NCI-H1694 (cell line): Measurements from ENCODE around the gene SPSB4.

Experiments
- DNase-seq: peaks from one replicate; lab custom pipeline; 2025; lab: John Stamatoyannopoulos, UW

Gene SPSB4

DNA sequence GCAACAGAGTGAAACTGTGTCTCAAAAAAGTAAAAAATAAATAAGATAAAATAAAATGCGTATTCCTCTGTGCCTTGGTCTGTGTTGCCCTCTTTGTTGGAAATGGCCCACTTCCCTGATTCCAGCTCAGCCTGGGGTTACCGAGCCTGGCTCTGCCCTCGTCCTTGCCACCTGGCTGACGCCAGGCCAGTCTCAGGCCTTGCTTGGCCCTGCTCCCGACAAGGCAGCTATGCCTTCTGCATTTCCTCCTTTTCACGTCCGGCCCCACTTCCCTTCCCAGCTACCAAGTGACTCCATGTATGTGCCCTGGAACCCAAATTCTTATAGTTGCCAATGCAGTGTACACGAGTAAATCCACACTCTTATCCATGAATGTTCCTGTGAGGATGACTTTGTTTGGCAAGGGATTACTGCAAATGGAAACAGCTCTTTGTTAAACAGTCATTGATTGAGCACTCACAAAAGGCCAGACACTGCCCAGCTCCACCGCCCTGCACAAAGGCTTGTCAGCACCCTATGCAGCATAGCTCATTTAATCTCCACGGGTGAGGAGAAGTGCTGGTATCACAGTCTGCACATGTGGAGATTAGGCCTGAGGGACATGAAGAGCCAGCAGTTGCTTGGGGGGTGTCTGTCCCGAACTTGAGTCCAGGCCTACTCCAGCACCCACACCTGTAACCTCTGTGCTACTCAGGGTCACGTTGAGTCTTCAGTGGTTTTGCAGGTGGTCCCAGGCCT is 25.1 kb downstream of the SPSB4 start:
- DNase-seq, result no peak

DNA sequence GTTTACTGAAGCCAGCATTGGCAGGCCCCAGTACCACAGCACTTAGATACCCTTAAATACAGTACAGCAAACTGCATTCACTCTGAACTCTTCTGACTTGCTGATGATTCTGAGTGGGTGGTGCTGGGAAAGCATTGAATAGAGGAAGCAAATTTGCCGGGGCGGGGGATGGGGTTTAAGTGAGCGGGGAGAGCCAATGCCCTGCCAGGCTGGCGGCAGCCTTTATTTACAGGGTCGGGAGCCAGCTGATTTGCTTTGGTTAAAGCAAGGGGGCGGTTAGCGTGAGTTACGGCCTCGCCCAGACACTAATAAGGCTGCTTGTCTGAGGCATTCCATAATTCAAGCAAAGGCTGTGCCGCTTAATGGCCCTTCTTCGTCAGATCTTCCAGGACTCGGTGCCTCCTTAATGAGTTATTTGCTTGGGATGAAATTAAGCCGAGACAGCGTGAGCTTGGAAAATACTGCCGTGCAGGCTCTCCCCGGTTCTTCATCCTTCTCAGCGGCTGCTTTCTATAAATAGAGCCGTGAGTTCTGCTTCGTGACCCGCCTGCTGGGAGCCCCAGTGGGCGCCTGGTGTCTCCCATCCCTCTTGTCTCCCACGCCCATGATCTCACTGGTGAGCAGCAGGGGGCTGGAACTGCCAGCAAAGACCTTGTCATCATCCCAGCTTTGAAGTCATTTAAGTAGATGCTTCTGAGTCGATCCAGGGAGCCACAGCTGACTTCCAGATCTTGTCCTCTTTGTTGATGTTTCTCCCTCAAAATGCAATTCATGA is 25.8 kb downstream of the SPSB4 start:
- DNase-seq, result no peak

DNA sequence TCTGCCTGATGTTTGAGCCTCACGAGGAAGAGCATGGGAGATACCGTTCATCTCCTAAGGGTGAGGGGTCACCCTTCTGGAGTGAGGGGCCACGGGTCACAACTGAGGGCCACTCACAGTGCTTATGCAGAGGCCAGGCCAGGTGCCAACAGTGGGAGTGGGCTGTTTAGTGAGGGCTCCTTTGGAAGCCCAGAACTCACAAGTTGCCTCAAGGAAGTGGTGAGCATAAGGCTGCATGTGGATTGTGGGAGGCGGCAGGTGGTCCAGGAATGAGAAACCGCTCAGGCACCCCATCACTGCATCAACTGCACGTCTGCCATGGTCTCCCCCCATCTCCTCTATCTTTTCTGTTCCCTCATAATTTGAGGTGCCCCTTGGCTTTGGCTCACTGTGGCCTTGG is 26.5 kb downstream of the SPSB4 start:
- DNase-seq, result no peak

DNA sequence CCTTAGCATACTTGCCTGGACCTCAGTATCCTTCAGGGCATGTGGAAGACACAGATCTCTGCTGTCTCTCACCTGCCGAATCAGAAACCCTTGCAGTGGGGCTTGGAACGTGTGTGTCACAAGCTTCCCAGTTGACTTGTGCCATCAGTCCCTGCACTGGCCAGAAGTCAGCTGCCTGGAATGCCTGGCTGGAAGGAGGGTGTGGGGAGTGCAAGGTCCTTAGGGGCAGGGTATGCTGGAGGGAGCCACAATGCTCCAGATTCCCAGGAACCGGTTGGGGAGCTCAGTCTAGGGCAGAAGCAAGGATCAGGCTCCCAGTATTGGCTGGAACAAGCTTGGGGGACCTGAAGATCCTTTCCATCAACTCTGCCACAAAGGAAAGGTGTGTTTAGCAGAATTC is 27.1 kb downstream of the SPSB4 start:
- no peak for DNase-seq

DNA sequence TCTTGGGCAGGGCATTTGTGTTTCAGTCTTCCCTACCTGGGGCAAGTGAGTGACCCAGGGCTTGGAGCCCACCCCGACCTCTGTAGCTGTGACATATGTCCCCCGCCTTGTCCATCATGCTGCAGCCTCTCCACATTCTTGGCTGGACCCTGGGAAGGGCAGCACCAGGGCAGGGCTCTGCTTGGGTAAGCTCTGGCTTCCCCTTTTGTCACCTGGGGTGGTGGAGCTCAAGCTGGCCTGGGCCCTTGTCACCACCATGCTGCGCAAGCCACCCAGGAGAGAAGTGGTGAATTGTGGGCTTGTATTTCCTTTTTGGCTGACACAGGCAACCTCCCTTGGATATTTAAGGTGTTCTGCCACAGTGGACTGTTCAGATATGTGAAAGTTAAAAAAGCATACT is 29.3 kb downstream of the SPSB4 start:
- DNase-seq, result no peak

DNA sequence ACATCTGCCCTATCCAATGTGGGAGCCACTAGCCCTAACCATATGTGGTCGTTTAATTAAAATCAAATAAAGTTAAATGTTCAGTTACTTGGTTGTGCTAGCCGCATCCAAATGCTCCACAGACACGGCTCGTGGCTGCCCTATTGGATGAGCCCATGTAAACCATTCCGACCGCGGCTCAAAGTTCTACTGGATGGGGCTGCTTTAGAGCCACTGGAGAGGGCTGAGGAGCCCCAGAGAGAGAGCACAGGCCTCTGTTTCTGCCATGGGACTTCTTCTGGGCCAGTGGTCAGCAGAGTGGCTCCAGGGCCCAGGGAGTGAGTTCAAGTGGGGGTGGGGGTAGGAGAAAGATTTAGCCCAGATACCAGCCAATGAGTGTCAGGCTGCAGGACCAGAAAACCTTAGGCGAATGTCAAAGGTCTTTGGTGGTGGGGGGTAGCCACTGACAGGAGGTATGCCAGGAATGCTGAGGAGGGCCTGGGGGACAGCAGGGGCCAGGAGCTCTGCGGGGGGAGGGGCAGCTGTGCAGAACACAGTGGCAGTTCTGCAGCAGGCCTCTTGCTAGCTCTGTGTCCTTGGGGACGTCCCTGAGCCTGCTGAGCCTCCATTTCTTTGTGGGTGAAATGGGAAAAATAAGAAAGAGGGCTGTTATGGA is 30.1 kb downstream of the SPSB4 start:
- DNase-seq, result no peak

DNA sequence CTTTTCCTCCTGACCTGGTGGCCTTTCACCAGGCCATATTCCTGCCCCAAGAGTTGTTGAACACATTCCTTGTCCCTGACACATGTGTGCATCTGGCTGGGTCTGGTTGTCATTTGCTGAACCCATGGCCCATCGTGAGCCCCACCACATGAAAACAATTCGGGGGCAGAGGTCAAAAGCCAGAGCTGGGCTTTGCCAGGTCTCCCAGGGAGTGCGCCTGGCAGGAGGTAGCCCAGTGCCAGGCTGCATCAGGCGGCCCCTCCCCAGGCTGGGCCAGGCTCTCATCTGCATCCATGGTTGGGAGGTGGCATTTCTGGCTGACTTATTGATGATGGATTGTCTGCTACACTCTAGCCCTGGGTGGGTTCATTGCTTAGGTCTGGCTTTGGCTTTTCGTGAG is 30.9 kb downstream of the SPSB4 start:
- DNase-seq, result no peak

DNA sequence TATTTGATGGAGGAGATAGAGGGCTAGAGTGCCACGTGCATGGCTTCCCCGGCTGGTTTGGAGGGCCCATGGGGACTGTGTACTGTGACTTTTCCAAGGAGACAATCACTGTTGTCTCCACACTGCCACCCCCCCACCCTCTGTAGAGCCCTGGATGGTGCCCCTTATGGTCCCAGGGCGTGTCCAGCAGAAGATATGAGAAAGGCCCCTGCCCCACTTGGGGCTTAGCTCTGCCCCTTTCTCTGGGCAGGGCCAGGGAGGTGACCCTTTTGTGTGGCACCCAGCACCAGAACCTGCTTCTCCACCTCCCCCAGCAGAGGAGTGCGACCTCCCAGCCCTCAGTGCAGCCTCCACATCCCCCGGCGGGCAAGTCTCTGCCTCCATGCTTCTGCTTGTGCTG is 32.1 kb downstream of the SPSB4 start:
- no peak for DNase-seq

DNA sequence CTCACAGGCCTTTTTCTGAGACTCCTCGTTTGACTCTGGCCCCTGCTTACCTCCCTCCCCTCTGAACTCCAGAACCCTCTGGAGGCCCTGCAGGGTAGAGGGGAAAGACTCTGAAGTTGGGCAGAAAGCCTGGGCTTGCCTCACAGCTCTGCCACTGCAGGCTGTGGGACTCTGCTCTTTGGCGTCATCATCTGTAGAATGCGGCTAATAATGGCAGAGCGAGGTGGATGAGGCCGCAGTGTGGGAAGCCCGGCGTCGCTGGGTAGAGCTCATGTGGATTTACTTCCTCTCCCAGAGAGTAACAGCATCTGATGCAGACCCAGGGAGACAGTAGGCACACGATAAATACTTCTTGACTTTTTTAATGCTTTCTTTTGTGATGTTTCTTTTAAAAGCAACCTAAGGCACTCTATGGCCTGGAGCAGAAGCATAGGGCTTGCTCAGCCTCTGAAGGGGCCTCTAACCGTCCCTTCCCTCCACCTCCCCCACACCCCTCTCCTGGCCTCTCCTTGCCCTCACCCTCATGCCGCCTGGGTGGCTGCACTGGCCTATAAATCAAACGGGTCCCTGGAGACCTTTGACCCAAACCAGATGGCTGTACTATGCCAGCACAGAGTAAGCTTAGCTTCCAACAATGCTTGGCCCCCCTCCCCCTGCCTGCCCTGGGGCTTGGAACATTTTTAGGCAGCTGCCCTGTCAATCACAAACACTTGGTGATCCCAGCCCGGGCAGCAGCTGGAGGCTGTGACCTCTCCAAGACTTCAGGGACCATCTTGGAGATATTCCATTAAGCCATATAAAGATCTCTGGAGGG is 32.9 kb downstream of the SPSB4 start:
- no peak for DNase-seq

DNA sequence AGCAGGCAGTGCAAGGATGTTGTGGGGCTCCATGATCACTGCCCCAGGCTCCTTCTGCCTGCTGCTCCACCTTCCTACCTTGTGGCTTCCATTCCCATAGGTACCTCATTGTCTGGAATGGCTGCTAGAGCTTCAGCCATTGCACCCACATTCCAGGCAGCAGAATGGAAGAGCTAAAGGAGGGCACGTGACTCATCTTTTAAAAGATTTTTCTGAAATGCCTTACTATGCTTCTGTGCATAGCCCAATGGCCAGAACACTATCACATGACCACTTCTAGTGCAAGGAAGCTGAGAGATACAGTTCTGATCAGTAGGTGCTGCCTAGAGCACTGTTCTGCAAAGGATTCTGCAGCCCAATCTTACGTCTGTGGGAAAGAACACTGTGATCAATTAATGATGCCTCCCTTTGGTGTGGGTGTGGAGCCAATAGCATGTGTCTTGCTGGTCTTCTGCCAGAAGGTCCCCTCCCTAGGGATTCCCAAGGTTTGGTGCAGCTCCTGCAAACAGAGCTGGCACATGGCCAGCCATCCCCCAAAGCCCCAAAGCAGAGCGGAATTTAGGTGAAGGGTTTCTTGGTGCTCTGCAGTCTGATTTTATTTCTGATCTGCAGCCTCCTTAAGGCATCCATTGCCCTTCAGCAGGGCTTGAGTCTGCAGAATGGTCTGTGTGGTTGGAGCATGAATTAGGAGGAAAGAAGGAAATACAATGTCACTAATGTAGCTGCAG is 34.4 kb downstream of the SPSB4 start:
- no peak for DNase-seq

DNA sequence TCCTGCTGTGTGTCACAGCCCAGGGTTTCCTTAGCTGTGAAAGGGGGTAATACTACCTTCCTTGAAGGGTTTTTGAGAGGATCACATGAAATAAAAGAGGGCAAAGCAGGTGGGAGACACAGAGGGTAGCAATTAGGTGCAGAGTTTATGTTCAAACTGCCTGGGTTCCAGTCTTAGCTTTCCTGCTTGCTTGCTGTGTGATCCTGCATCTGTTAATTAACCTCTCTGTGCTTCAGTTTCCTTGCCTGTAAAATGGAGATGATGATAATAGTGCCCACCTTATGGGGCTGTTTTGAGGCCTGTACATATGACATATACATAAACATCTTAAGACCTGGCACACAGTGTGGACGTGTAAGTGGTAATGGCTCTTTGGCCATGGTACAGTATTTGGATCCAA is 35.0 kb downstream of the SPSB4 start:
- DNase-seq, result no peak

DNA sequence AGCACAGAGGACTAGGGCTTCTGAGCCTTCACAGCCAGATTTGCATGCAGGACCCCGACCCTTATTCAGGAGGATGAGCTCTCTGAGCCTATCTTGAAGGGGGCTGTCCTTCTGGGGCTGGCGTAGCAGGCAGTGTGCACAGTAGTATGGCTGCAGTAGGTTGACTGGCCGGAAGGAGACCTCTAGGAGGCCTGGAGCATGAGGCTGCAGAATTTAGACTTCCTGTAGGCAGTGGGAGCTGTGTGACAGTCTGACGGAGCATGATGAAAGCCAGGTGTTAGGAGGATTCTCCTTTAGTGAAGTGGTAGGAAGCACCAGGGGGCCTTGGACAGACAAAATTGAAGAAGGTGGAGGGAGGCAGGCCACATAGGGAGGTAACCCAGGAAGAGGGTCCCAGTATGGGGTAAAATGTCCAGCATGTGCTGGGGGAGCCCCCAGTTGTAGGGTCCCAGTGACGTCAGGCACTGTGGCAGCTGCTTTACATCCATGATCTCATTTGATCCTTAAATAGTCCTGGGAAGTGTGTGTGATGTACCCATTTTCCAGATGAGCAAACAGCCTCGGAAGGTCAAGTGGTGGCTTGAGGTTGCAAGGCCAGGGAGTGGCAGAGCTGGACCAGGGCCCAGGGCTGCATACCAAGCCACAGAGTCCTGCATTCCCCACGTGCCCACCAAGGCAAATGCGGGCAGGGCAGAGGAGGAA is 36.1 kb downstream of the SPSB4 start:
- no peak for DNase-seq

DNA sequence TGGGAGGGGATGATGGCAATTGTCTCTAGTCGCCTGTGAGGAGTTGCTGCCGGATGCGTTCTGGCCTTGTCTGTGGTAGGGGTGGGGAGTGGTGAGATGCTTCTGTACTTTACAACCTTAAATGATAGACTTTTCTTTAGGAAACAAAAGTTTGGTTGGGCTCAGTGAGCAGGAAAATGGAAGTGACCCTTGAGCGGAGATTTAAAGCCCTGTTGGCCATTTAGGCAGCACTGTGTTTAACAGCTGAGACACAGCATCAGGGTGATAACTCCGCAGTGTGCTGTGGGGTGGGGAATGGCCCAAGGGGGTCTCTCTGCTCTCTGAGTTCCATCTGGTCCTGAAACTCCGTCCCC is 36.6 kb downstream of the SPSB4 start:
- DNase-seq, result no peak

DNA sequence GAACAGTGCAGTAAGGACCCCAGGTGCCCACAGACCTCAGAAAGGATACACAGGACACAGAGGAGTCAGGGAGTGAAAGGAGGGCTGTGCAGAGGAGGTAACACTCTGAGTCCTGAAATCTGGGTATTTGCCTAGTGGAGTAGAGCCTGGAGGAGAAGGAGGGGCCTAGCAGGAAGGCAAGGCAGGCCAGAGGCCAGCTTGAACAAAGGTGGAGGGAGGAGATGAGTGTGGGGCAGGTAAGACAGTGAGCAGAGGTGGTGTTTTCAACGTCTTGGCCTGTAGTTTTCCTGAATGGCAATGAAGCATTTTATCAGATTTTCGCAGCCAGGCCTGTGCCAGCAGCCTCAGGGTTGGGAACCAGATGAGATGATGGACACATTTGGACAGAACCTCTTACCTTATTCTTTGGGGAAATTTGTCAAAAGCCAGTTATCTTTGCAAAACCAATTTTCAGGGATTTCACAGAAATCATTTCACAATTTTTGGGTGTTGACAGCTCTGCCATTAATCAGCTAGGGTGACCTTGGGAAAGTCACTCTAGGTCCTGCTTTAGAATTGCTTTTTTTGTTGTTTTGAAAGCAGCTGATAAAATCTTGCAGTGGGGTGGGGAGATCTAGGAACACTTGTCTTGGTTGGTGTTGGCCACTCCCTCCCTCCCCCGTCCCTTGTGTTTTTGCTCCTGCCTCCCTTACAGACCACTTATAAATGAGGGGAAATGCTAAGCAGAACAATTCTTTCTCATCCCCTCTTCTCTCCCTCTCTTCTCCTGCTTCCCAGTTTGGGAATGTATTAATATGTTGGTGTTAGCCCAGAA is 38.4 kb downstream of the SPSB4 start:
- DNase-seq, result no peak

DNA sequence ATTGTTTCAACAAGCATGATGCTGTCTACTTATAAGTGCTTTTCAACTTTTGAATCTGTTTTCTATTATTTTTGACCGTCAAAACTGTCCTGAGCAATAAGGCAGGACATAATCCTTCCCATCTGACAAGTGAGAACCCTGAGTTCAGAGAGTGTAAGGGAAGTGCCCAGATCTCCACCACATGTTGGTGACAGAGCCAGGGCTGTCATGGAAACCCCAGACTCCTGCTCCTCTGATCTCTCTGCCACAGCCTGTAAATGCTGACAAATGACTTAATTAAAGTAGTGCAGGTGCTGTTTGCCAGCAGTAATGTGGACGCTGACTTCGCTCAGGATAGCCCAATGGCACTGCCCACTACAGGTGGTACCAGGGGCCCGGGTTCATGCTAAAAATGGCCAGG is 40.3 kb downstream of the SPSB4 start:
- no peak for DNase-seq

DNA sequence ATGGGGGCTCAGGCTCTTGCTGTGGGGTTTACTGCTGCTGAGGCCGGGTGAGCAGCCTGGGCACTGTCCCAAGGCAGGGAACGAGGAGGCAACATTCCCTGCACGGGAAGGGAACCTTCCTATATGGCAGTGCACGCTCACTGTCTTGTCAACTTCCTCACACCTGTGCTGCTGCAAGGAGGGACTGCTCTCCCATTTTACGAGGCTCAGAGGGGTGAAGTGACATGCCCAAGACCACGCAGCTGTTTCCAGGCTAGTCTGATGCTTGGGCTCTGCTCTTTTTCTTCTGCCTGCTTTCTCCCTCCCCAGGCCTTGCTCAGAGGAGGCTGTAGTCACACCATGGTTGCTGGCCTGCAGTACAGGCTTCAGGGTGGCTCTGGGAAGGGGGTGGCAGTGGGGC is 41.5 kb downstream of the SPSB4 start:
- DNase-seq, result no peak

DNA sequence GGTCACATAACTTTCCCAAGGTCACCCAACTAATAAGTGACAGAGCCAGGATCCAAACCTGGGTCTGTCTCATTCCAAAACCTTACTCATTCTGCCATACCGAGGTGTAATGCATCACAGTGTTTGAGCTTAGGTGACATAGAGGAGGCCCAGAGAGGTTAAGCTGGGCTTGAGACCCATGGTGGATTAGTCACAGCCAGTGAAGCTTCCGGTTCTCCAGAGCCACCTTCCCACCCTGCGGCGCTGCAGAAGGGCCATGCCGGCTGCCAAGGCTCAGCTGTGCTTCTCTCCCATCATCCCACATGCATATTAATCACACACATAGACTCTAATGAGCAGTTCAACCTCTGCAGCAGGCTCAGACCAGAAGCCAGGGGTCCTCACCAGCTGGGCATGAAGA is 42.2 kb downstream of the SPSB4 start:
- DNase-seq, result peak; percentile 82

DNA sequence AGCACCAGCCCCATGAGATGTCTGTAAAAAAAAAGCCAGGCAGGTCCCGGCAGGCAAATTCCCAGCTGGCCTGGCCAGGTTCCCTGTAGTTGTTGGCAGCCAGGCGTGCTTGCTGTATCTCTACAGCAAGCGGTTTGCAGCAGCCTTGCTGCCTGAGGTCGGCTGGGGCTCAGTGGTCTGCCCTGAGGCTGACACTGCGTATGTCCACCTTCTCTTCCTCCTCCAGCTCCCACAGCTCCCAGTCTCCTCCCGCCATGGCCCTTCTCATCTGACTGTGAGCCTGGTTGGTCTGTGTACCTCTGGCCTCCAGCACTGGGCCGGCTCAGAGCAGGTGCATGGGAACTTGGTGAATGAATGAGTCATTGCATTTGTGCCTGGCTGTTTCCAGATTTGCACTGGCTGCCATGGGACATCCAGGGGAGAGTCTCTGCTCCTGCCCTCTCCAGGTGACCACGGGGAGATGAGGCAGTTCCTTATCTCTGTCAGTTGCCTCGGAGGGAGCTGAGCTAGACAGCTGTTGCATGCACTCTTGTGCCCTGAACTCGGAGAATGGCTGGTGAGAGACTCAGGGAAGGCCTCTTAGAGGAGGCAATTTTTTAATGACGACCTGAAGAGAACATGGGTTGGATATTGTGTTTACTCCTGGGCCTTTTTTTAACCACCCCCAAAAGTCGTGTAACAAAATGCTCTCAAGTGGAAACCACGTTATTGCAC is 43.0 kb downstream of the SPSB4 start:
- DNase-seq, result peak; percentile 91

DNA sequence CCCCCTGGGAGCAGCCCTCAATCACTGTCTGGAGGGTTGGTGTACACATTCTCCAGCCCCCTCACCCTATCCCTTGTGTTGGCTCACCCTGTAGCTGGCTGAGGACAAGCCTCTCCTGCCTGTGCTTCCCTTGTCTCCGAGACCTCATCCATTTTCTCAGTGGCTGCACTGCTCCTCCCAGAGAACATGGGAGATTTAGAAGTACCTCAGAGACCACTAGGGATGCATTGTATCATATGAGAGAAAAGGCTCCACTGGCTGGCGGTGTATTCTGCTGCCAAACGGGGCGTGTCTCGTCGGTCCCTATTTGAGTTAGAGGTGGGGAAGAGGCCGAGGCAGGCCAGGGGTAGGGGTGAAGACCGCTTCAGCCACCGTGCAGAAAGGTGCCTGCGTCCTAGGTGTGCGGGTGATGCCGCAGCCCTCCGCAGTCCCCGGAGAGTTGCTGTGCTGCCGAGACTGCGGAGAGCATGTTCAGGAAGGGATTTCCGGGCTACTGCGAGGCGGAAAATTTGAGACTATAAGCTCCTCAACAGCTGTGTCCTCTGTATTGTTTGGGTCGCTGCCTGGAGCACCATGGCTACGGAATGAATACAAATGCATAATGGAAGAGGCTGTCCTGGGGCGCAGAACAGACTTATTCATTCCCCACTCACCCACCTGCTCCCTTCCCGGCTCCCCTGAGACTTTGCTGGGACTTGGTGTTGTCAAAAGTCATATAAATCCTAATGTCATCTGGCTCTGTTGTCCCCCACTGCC is 43.8 kb downstream of the SPSB4 start:
- DNase-seq, result peak; percentile 84
